HG03575 (cell line): Measurements from ENCODE around the gene EXOSC5.
"Not testable (repeated sequence)": the region's sequence is repeated elsewhere in the genome, so short reads cannot be mapped to it uniquely, and the experiment has no call there.

Source experiments
- ATAC-seq: cut with Tn5 transposase; IDR thresholded peaks from one replicate; pipeline ENCODE4 v1.9.1; 2021; ENCODE audit not compliant: unreplicated experiment, insufficient number of reproducible peaks, low FRiP score; ENCODE audit errors: extremely low read depth

Gene EXOSC5

GRCh38 chr19:41355802-41356201, 41.4 kb downstream of the EXOSC5 start:
- ATAC-seq: no peak

- ATAC-seq: no peak
These were observed 42.1 kb downstream of the EXOSC5 start for GRCh38 chr19:41355035-41355434.

DNA sequence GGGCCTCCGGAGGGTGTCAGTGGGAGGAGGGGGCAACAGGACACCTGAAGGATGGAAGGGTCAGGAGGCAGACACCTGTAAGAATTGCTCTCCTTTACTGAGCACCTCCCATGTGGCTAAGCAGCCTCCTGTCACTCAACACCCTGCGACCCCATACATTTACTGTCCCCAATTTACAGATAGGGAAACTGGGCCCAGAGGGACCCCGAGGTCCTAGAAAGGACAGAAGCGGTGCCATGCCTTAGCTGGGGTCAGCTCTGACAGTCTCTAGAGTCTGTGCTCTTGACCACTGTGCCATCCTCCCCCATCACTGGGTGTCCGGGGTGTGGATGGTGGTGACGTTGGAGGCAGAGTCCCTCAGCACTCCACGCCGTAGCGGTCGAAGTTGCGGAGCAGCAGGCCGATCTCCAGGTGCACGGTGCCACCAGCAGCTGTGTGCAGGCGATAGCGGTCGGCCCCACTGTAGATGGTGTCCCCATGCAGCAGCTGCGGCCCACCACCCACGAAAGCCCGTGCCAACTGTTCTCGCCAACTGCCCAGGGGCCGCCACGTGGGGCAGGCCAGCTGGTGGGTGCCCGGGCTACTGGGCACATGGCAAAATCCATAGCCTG, 42.7 kb downstream of the EXOSC5 start:
- no peak for ATAC-seq

GRCh38 chr19:41353466-41354342, 43.5 kb downstream of the EXOSC5 start, which contains the start of gene TGFB1:
TGFB1 (minus strand) TSS chr19:41353922; CDS start chr19:41353044, 878 bp downstream.
- ATAC-seq: no peak

DNA sequence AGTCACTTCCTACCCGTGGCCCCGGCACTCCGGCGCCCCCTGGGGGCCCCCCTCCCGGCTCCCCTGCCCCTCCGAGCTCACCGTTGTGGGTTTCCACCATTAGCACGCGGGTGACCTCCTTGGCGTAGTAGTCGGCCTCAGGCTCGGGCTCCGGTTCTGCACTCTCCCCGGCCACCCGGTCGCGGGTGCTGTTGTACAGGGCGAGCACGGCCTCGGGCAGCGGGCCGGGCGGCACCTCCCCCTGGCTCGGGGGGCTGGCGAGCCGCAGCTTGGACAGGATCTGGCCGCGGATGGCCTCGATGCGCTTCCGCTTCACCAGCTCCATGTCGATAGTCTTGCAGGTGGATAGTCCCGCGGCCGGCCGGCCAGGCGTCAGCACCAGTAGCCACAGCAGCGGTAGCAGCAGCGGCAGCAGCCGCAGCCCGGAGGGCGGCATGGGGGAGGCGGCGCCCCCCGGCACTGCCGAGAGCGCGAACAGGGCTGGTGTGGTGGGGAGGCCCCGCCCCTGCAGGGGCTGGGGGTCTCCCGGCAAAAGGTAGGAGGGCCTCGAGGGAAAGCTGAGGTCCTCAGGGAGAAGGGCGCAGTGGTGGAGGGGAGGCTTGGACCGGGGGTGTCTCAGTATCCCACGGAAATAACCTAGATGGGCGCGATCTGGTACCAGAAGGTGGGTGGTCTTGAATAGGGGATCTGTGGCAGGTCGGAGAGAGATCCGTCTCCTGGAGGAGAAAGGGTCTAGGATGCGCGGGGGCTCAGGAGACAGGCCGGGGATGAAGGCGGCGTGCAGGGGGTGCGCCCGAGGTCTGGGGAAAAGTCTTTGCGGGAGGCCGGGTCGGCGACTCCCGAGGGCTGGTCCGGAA, 44.3 kb downstream of the EXOSC5 start:
- no peak for ATAC-seq

GRCh38 chr19:41352279-41352608, 44.9 kb downstream of the EXOSC5 start:
- ATAC-seq: no peak

DNA sequence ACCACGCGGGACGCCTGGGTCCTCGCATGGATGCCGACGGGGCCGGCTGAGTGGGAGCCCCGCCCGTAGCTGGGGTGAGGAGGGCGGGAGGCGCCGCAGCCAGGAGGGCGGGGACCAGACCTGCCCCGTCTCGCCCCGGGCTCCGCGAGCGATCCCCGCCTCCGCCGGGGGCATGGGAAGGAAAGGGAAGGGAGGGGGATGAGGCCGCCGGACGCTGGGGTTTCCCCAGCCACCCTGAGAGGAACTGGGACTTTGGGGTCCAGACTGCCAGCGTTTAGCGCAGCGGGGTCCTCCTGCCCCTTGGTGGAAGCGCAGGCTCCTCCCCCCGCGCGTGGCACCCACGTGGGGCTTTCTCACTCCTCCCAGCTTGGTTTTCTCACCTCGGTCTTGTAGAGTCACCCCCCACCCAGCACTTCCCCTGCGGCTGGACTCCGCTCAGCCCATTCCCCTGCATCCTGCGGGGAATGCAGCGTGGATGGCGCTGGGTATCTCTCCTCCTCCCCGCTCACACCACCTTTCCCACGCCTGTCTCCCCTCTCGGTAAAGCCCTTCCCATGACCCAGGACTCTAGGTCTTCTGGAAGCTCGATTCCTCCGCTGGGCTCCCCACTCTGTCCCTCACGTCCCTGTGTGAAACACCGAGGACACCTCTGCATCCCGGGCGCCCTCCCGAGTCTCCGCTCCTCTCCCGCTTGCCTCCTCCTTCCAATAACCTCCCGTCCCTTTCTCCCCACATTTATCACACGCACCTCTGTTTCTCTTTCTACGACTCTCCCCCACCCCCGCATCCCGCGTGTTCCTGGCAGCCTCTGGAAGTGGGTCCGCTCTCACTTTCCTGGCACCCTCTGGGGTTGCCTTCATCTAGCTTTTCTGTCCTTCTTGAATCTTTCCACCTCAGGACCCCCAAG, 45.6 kb downstream of the EXOSC5 start:
- no peak for ATAC-seq

GRCh38 chr19:41350735-41351338, 46.3 kb downstream of the EXOSC5 start:
- ATAC-seq: no peak

DNA sequence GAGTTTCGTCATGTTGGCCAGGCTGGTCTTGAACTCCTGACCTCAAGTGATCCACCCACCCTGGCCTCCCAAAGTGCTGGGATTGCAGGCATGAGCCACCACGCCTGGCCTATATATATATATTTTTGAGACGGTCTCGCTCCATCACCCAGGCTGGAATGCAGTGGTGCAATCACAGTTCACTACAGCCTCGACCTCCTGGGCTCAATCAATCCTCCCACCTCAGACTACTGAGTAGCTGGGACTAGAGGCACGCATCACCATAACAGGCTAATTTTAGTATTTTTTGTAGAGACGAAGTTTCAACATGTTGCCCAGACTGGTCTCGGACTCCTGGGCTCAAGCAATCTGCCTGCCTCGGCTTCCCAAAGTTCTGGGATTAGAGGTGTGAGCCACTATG, 50.2 kb downstream of the EXOSC5 start:
- ATAC-seq: not testable (repeated sequence)

DNA sequence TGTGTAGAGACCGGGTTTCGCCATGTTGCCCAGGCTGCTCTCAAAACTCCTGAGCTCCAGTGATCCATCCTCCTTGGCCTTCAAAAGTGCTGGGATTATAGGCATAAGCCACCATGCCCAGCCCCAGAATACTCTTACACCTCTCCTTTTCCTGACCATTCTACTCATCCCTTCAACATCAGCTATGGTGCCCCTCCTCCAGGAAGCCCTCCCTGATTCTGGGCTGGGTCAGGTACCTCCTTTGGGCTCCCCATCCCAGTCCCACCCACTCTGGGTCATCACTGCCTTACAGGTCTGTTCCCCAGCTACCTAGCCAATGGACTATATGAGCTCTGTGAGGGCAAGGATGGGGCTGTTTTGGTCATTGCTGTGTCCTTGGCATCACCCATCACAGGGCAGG, 53.0 kb downstream of the EXOSC5 start:
- no peak for ATAC-seq

DNA sequence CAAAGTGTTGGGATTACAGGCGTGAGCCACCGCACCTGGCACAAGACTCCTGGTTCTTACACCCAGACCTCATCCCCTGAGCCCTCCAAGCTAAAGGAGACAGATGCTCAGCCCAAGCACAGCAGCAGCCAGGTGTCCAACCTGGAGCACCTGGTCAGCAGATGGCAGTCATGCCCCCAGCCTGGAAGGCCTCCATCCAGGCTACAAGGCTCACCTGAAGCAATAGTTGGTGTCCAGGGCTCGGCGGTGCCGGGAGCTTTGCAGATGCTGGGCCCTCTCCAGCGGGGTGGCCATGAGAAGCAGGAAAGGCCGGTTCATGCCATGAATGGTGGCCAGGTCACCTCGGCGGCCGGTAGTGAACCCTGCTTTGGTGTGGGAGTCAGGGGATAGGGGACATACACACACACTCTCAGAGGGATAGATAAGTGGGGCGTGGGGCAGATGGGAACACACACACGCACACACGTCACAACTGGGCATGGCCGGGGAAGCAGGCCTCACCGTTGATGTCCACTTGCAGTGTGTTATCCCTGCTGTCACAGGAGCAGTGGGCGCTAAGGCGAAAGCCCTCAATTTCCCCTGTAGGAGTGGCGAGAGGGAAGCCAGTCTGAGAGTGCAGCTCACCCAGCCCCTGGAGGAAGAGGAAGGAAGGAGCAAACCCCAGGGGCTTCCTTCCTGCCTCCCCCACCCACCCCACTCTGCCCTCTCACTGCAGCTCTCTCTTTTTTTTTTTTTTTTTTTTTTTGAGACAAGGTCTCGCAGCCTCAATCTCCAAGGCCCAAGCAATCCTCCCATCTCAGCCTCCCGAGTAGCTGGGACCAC, 55.3 kb downstream of the EXOSC5 start:
- no peak for ATAC-seq

GRCh38 chr19:41339936-41340335, 57.2 kb downstream of the EXOSC5 start:
- no peak for ATAC-seq
